Islet of Langerhans (tissue), 1 donor: ENCODE results near the gene DDX42.
"Not testable (repeated sequence)": the region's sequence is repeated elsewhere in the genome, so short reads cannot be mapped to it uniquely, and the experiment has no call there.

Source experiments
- FAIRE-seq: peaks from one replicate; lab custom pipeline; 2011; peaks lifted over from hg19 to GRCh38; lab: Jason Lieb, UNC

The DDX42 gene

DNA sequence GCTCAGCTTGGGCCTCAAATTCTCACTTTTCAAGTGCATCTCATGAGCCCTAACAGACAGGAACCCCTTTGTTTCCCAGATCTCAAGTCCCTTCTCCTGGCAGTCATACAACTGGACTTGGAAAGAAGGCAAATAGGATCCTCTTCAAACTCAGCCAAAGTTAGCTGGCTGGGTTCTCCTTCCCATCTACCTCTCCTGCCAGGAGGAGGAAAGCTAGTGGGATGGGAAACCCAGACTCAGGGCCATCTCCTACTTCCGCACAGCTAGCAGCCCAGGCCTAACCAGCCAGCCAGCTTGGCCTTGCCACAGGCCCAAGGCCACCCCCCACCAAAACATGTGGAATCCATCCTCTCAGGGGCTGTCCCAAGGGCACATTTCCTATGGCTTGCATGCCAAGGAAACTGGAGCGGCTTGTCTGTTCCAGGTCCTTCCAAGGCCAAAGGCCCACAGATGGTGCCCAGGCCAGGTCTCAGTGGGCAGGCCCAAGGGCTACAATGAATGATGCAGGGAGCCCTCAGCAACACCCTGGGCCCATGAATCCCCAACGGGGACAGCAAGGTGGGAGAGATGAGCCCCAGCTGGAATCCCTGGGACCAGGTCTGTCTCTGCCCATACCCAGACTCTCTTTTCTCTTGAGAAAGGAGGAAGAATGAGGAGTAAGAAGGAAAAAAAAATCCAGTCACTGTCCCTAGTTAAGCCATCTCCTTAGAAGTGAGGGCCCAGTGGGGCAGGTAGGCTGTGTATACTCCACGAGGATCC, 66.8 kb downstream of the DDX42 start:
- no peak for FAIRE-seq

- FAIRE-seq: no peak
Observed at GRCh38 chr17:63841350-63842172, 67.6 kb downstream of the DDX42 start.

DNA sequence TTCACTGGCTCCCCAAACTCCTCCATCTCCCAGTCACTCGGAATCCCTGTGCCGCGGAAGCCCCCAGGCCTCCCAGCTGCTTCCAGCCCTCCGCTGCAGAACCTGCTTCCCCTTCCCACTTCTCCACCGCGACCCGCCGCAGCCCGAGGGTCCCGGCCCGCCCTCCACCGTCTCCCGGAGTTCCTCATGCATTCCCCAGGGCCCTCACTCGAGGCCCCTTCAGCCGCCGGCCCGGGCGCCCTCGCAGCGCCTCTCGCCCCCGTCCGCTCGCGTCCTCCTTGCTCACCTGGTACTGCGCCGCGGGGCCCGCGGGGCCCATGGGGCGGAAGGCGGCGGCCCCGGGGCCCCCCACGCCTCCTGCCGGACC, 68.2 kb downstream of the DDX42 start:
- no peak for FAIRE-seq

- no peak for FAIRE-seq
Observed at GRCh38 chr17:63842540-63843386, 68.8 kb downstream of the DDX42 start, which contains the start of gene SMARCD2. SMARCD2 (minus strand) TSS chr17:63842685; CDS start chr17:63842674, 11 bp downstream.

DNA sequence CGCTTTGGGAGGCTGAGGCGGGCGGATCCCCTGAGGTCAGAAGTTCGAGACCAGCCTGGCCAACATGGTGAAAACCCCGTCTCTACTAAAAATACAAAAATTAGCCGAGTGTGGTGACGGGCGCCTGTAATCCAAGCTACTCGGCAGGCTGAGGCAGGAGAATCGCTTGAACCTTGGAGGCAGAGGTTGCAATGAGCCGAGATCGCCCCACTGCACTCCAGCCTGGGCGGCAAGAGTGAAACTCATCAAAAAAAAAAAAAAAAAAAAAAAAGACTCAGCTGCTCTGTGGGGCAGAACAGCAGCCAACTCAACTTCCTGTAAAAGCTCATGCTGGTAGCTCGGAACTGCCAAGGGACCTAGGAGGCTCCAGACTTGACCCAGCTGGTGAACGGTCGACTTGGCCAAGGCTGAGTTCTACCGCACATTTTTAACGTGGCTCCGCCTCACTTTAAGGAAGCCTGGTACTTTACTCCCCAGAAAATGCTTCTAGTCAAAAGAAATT, 69.5 kb downstream of the DDX42 start:
- FAIRE-seq: not testable (repeated sequence)

DNA sequence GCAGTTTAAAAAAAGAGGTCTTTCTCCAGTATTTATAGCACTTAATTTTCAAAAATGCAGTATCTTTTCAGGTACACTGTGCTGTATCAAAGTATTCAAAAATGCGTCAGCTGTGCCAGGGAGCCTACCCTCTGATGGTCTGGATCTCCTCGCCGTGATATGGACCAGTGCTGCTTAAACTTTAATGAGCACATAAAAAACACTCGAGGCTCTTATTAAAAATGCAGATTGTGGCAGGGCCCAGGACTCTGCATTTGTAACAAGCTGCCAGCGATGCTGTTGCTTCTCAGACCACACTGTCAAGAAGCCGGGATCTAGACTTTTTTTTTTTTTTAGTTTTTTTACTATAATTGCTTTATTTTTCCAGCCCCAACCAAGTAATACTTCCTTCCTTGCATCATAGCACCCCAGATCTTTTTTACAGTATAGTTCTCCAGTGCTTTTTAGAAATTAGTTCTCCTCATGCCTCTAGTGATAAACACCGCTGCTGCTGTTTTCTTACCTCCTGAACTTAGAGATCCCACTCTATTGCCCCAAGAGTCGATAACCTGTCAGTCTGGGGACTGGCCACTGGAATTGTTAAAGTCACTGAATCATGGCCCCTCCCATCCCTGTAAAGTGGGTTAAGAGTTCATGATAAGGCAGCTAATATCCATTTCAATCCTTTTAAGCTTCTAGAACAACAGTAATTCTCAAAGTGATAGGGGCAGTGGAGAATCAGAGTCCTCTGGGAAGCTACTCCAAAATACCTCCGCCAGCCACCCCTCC, 70.1 kb downstream of the DDX42 start:
- FAIRE-seq: no peak

- no peak for FAIRE-seq
Observed at GRCh38 chr17:63845509-63845908, 71.5 kb downstream of the DDX42 start.

GRCh38 chr17:63847525-63848249, 73.7 kb downstream of the DDX42 start:
- FAIRE-seq: no peak

DNA sequence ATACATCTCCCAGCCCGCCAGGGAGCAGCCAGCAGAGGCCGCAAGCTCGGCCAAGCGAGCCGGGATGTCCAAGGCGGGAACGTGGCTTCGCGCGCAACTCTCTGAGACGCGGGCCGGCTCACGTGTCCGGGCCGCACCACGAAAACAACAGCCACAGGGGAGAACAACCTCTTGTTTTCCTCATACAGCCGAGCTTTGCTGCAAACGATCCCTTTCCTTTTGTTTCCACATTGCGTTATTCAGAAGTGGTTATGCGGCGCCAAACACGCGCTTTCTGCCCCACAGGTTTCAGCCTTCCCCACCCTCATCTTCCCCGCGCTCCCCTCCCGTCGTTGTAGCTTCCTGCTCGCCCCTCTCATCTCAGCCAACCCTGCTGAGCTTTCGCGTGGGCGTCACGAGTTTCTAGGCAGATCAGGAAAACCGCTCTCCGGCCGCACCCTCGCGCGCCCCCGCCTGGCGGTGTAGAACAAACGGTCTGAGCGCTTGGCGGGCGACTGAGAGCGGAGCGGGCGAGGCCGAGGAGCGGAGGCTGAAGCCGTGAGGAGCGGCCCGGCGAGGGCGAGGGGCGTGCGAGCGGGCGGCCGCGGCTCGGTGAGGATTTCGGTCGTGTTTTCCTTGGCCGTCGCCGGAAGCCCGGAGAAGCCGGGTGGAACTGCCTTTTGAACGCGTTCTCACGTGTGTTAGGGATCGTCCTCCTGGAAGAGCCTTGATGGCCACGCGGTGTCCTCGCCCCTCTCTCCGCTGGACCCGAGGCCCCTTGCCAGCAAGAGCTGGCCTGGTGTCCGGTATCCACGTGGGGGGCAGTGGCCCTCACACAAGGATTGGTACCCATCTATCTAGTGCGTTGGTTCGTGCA, 75.1 kb downstream of the DDX42 start:
- FAIRE-seq: no peak

GRCh38 chr17:63850401-63850800, 76.4 kb downstream of the DDX42 start:
- no peak for FAIRE-seq

GRCh38 chr17:63853260-63853659, 79.3 kb downstream of the DDX42 start:
- FAIRE-seq: no peak

GRCh38 chr17:63854709-63855108, 80.7 kb downstream of the DDX42 start:
- no peak for FAIRE-seq

DNA sequence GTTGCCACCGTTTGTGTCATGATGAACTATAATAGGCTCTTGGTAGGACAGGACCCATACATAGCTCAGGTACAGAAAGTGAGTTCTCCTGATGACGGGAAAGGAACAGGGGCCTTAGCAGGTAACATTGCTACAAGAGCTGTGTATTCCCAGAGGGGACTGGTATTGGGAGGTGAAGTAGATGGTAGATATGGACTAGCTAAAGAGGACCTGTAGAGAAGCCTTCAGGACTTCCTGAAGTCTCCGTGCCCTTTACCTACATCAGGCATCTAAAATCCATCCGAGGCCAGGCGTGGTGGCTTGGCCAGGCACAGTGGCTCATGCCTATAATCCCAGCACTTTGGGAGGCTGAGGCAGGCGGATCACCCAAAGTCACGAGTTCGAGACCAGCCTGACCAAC, 81.2 kb downstream of the DDX42 start:
- no peak for FAIRE-seq

DNA sequence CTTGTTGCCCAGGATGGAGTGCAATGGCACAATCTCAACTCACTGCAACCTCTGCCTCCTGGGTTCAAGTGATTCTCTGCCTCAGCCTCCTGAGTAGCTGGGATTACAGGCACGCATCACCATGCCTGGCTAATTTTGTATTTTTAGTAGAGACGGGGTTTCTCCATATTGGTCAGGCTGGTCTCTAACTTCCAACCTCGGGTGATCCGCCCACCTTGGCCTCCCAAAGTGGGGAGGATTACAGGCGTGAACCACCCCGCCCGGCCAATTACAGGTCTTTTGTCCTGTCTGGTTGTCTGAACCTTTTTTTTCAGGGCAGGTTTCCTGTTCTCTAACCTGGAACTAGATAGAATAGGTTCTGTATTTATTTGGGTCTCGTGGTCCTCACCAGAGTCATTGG, 82.5 kb downstream of the DDX42 start:
- not testable (repeated sequence) for FAIRE-seq

DNA sequence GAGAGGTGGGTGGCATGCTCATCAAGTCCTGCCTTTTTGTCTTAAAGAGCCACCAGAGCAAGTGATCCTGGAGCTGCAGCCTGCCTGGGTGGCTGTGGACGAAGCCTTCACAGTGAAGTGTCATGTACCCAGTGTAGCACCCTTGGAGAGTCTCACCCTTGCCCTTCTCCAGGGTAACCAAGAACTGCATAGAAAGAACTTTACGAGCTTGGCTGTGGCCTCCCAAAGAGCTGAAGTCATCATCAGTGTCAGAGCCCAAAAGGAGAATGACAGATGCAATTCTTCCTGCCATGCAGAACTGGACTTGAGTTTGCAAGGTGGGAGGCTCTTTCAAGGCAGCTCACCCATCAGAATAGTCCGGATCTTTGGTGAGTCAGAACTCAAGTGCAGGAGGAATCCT, 85.3 kb downstream of the DDX42 start:
- no peak for FAIRE-seq

GRCh38 chr17:63866625-63867024, 92.7 kb downstream of the DDX42 start:
- not testable (repeated sequence) for FAIRE-seq
